A549 (cell line): ENCODE measurements around the gene IQCC.
A peak's percentile ranks its signal among the peaks of the same experiment; 100 is the strongest.

Source experiments
- CBX8 ChIP-seq: fragments of 200-600 bp; sonication (generic); IDR thresholded peaks from 2 replicates; pipeline ENCODE4 v1.6.1; 2016
- CTCF ChIP-seq: fragments of >200 bp; sonication (Bioruptor Twin); formaldehyde crosslinking; IDR thresholded peaks from 3 replicates; pipeline ENCODE4 v1.5.1; 2016
- EP300 ChIP-seq, 2 experiments: fragments of >200 bp; sonication (Bioruptor Twin); formaldehyde crosslinking; IDR thresholded peaks; 2 replicates in 1 of 2; 3 replicates in 1 of 2; pipeline ENCODE4 v1.6.1; 2016 to 2017
- NR3C1 ChIP-seq: fragments of >200 bp; sonication (Bioruptor Twin); formaldehyde crosslinking; IDR thresholded peaks from 3 replicates; pipeline ENCODE4 v1.6.1; 2017
- POLR2A ChIP-seq: IDR thresholded peaks from 2 replicates; pipeline ENCODE4 v1.6.1; 2012; ENCODE audit warnings: mild to moderate bottlenecking, low read length
- TP53 ChIP-seq: fragments of 250-450 bp; sonication (Bioruptor Pico); IDR thresholded peaks from 2 replicates; pipeline ENCODE4 v1.5.0; 2021; ENCODE audit warnings: mild to moderate bottlenecking, moderate library complexity
- TF ChIP-seq, protein P1 (sequence below): fragments of 200-600 bp; sonication (generic); IDR thresholded peaks from 2 replicates; pipeline ENCODE4 v1.6.1; 2016; ENCODE audit warnings: antibody characterized with exemption, mild to moderate bottlenecking, moderate library complexity

GRCh38 chr1:32215629-32216480, 10.4 kb downstream of the IQCC start:
- TF ChIP-seq EP300 (IDR thresholded peaks at IDR 0.05) (no peak), NR3C1 (no peak), TP53 (CRISPR knock-in tag) (no peak), CTCF (peak; percentile 64), CBX8 (no peak), POLR2A (no peak)
- TF ChIP-seq, protein P1, sequence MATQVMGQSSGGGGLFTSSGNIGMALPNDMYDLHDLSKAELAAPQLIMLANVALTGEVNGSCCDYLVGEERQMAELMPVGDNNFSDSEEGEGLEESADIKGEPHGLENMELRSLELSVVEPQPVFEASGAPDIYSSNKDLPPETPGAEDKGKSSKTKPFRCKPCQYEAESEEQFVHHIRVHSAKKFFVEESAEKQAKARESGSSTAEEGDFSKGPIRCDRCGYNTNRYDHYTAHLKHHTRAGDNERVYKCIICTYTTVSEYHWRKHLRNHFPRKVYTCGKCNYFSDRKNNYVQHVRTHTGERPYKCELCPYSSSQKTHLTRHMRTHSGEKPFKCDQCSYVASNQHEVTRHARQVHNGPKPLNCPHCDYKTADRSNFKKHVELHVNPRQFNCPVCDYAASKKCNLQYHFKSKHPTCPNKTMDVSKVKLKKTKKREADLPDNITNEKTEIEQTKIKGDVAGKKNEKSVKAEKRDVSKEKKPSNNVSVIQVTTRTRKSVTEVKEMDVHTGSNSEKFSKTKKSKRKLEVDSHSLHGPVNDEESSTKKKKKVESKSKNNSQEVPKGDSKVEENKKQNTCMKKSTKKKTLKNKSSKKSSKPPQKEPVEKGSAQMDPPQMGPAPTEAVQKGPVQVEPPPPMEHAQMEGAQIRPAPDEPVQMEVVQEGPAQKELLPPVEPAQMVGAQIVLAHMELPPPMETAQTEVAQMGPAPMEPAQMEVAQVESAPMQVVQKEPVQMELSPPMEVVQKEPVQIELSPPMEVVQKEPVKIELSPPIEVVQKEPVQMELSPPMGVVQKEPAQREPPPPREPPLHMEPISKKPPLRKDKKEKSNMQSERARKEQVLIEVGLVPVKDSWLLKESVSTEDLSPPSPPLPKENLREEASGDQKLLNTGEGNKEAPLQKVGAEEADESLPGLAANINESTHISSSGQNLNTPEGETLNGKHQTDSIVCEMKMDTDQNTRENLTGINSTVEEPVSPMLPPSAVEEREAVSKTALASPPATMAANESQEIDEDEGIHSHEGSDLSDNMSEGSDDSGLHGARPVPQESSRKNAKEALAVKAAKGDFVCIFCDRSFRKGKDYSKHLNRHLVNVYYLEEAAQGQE: no peak
